ENCODE measurements around the gene SPEM3. TPM values are rescaled to one million over a fixed set of nuclear protein-coding genes. Genes with fewer than 3 reads are reported as not detected.
A peak's percentile ranks its signal among the peaks of the same experiment; 100 is the strongest.

The SPEM3 gene
- total and polyA plus RNA-seq, 10 of the 15 experiments (the other 5 are each of a cell fraction or from before 2014, with no cell fraction given), result not detected

GRCh38 chr17:7436556-7437368, 8.1 kb downstream of the SPEM3 start (continued):
- TF ChIP-seq USF1 (IDR thresholded peaks at IDR 0.05; ENCODE audit: borderline replicate concordance, extremely low read length, insufficient read depth, low read depth, low read length) (no peak), ZNF24 (IDR thresholded peaks at IDR 0.05) (peak; percentile 62; the same call in 1 of the 2 replicates), RUNX3 (IDR thresholded peaks at IDR 0.05; ENCODE audit: low read length) (no peak), NKRF (conservative IDR thresholded peaks at IDR 0.05) (peak; percentile 80), ATF7 (IDR thresholded peaks at IDR 0.05; ENCODE audit: low read depth) (peak; percentile 93), CEBPZ (IDR thresholded peaks at IDR 0.05; ENCODE audit: low read depth, low read length) (no peak), MXI1 (IDR thresholded peaks at IDR 0.05; ENCODE audit: low read depth, low read length) (peak; percentile 70), NBN (IDR thresholded peaks at IDR 0.05) (peak; percentile 66)

Measured in GM12878 (cell line).